HG02885 (cell line): Measurements from ENCODE around the gene RBMS3.
A peak's percentile ranks its signal among the peaks of the same experiment; 100 is the strongest.

Experiments
- ATAC-seq: cut with Tn5 transposase; IDR thresholded peaks from one replicate; pipeline ENCODE4 v1.9.1; 2021; ENCODE audit warnings: mild to moderate bottlenecking; ENCODE audit not compliant: unreplicated experiment, poor library complexity

The RBMS3 gene

GRCh38 chr3:29274667-29275066 lies 6.2 kb upstream of the RBMS3 start:
- ATAC-seq = peak; percentile 40

GRCh38 chr3:29275309-29275708 lies 5.6 kb upstream of the RBMS3 start:
- ATAC-seq = no peak

- no peak for ATAC-seq
These were observed 3.6 kb upstream of the RBMS3 start for GRCh38 chr3:29277249-29277648.

- ATAC-seq = no peak
These were observed 1.6 kb upstream of the RBMS3 start for GRCh38 chr3:29279286-29279685.

GRCh38 chr3:29279806-29280205 lies 1.1 kb upstream of the RBMS3 start:
- ATAC-seq = peak; percentile 22

- no peak for ATAC-seq
These were observed 148 bp downstream of the RBMS3 start for GRCh38 chr3:29281094-29281343.

- peak; percentile 51 for ATAC-seq
These were observed 722 bp downstream of the RBMS3 start for GRCh38 chr3:29281344-29282241.

- no peak for ATAC-seq
These were observed 1.8 kb downstream of the RBMS3 start for GRCh38 chr3:29282427-29283230.

GRCh38 chr3:29283231-29284119 lies 2.6 kb downstream of the RBMS3 start:
- peak; percentile 19 for ATAC-seq

GRCh38 chr3:29284497-29284896 lies 3.6 kb downstream of the RBMS3 start:
- no peak for ATAC-seq

- no peak for ATAC-seq
These were observed 4.7 kb downstream of the RBMS3 start for GRCh38 chr3:29285471-29286071.

- no peak for ATAC-seq
These were observed 5.8 kb downstream of the RBMS3 start for GRCh38 chr3:29286478-29287240.

- ATAC-seq = no peak
These were observed 9.7 kb downstream of the RBMS3 start for GRCh38 chr3:29290596-29290995.

GRCh38 chr3:29291260-29291981 lies 10.6 kb downstream of the RBMS3 start:
- ATAC-seq = no peak

- ATAC-seq = no peak
These were observed 11.1 kb downstream of the RBMS3 start for GRCh38 chr3:29291982-29292363.

GRCh38 chr3:29293421-29293820 lies 12.6 kb downstream of the RBMS3 start:
- no peak for ATAC-seq

GRCh38 chr3:29297998-29298397 lies 17.1 kb downstream of the RBMS3 start:
- ATAC-seq = no peak

- no peak for ATAC-seq
These were observed 20.6 kb downstream of the RBMS3 start for GRCh38 chr3:29301332-29302019.
